ENCODE data around the gene CAVIN2. TPM values are rescaled to one million over a fixed set of nuclear protein-coding genes. Genes with fewer than 3 reads are reported as not detected.

Gene CAVIN2
- total RNA-seq, 3 donors from 2014 or later, result 30.7 to 71.4 (median 31.3) TPM

DNA sequence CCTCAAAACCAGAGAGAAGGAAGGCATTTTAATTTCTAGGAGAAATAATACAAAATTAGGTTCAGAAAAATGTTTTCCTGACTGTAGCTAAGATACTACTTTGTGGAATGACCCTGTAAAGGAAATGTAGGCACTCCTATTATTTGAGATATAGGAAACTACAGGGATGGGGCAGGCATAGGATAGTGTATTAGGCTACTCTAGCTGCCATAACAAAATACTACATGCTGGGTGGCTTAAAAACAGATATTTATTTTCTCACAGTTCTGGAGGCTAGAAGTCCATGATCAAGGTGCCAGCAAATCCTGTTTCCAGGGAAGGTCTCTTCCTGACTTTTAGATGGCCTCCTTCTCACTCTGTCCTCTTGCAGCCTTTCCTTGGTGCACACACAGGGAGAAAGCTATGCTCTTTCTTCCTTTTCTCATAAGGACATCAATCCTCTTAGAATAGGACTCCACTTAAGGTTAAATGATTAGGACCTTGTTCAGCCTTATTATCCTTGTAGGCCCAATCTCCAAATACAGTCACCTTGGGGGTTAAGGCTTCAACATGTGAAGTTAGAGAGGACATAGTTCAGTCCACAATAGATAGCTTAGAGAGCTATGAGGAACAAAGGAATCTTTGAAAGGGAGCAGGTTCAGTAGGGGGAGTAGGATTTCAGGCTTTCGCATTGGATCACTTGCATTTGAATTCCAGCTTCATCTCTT lies 14.0 kb upstream of the CAVIN2 start:
- no peak for DNase-seq (ENCODE audit: low spot score in 2 of 2)
- Histone ChIP-seq H3K36me3 (no peaks in the 10 kb centered on the region), H3K27ac (no peak overlapping the region), H3K9me3 (no peaks in the 10 kb centered on the region), H3K4me3 (no peak overlapping the region), H3K27me3 (no peaks in the 10 kb centered on the region), H3K4me1 (peaks cover 0 to 8% of the 10 kb centered on the region in 2 donors)
- intact Hi-C loops (cut with DNase I; ENCODE audit: low total_unique reads), result no loop called here
- TF ChIP-seq, protein P1, sequence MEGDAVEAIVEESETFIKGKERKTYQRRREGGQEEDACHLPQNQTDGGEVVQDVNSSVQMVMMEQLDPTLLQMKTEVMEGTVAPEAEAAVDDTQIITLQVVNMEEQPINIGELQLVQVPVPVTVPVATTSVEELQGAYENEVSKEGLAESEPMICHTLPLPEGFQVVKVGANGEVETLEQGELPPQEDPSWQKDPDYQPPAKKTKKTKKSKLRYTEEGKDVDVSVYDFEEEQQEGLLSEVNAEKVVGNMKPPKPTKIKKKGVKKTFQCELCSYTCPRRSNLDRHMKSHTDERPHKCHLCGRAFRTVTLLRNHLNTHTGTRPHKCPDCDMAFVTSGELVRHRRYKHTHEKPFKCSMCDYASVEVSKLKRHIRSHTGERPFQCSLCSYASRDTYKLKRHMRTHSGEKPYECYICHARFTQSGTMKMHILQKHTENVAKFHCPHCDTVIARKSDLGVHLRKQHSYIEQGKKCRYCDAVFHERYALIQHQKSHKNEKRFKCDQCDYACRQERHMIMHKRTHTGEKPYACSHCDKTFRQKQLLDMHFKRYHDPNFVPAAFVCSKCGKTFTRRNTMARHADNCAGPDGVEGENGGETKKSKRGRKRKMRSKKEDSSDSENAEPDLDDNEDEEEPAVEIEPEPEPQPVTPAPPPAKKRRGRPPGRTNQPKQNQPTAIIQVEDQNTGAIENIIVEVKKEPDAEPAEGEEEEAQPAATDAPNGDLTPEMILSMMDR (IDR thresholded peaks at IDR 0.05), result no peak

DNA sequence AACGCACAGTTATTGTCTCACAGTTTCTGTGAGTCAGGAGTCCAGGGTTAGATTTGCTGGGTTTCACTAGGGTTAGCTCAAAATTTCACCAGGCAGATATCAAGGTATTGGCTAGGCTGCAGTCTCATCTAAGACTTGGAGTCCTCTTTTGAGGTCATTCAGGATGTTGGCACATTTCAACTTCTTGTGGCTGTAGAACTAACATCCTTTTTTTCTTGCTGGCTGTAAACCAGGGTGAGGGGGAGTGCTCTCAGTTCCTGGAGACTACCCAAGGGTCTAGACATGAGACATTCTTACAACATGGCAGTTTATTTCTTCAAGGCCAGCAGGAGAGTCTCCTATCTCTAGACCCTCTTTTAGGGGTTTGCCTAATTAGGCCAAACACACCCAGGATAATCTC lies 12.8 kb upstream of the CAVIN2 start:
- intact Hi-C loops (cut with DNase I; ENCODE audit: low total_unique reads), result no loop called here
- TF ChIP-seq, protein P1 (IDR thresholded peaks at IDR 0.05), result no peak
- TF ChIP-seq POLR2A (IDR thresholded peaks at IDR 0.05) (no peak), POLR2AphosphoS5 (IDR thresholded peaks at IDR 0.05) (no peak)

DNA sequence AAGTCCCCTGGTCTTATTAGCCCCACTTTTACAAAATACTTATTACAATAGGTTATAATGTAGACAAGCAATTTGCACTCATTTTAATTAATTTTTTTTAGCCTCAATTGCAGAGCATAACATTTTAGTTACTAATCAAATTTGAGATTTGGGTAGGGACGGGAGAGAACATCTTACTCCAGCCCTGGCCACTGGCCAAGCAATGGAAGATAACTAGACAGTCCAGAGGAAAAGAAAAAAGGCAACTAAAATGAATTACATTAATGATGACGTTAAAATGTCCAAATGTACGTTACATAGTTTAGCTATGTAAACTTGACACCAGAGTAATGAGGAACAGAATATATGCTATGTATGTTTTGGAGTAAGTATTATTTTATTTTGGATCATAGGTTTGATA lies 11.0 kb upstream of the CAVIN2 start:
- no peak for TF ChIP-seq POLR2A (IDR thresholded peaks at IDR 0.05)
- no peak for TF ChIP-seq POLR2AphosphoS5 (IDR thresholded peaks at IDR 0.05)
- TF ChIP-seq, protein P1 (IDR thresholded peaks at IDR 0.05), result no peak
- Histone ChIP-seq H3K27ac (no peak overlapping the region), H3K36me3 (no peaks in the 10 kb centered on the region), H3K27me3 (no peaks in the 10 kb centered on the region), H3K4me1 (no peaks in the 10 kb centered on the region), H3K9me3 (no peaks in the 10 kb centered on the region), H3K4me3 (no peak overlapping the region)
- intact Hi-C loops (cut with DNase I; ENCODE audit: low total_unique reads), result no loop called here
- DNase-seq (ENCODE audit: low spot score in 2 of 2), result no peak

More for the DNA sequence above, 12.8 kb upstream of the CAVIN2 start:
- H3K9me3 ChIP-seq, result no peaks in the 10 kb centered on the region
- no peak for DNase-seq (ENCODE audit: low spot score in 2 of 2)
- no peak overlapping the region for H3K27ac ChIP-seq
- H3K4me1 ChIP-seq, result peaks cover 0 to under 1% of the 10 kb centered on the region in 2 donors
- H3K4me3 ChIP-seq, result no peak overlapping the region
- H3K36me3 ChIP-seq, result no peaks in the 10 kb centered on the region
- H3K27me3 ChIP-seq, result no peaks in the 10 kb centered on the region

DNA sequence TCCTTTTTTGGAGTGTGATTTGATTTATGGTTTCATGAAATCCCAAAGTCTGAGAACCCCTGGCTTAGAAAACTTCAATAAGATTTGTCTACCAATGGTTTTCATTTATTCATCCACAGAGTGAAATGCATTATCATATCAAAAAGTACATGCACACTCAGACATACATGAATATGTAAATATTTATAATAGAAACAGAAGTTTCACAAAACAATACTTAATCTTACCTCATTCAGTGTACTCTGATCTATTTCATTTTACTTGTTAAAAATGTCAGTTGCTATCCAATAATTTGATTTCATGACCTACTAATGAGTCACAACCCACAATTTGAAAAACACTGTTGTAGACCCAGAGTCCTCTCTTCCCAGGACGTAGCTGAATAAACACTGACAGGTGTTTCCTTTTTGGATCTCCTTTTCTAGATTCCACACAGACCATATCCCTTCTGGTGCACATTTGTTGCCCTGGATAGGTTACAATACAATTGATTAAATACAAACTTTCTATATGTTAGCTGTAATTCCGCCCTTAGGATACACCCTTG lies 10.4 kb upstream of the CAVIN2 start:
- no peak for DNase-seq (ENCODE audit: low spot score in 2 of 2)
- TF ChIP-seq, protein P1 (IDR thresholded peaks at IDR 0.05), result no peak
- TF ChIP-seq POLR2AphosphoS5 (IDR thresholded peaks at IDR 0.05) (no peak), POLR2A (IDR thresholded peaks at IDR 0.05) (no peak)
- Histone ChIP-seq H3K27ac (no peak overlapping the region), H3K9me3 (no peaks in the 10 kb centered on the region), H3K4me1 (no peaks in the 10 kb centered on the region), H3K36me3 (no peaks in the 10 kb centered on the region), H3K27me3 (no peaks in the 10 kb centered on the region), H3K4me3 (no peak overlapping the region)
- intact Hi-C loops (cut with DNase I; ENCODE audit: low total_unique reads), result no loop called here

DNA sequence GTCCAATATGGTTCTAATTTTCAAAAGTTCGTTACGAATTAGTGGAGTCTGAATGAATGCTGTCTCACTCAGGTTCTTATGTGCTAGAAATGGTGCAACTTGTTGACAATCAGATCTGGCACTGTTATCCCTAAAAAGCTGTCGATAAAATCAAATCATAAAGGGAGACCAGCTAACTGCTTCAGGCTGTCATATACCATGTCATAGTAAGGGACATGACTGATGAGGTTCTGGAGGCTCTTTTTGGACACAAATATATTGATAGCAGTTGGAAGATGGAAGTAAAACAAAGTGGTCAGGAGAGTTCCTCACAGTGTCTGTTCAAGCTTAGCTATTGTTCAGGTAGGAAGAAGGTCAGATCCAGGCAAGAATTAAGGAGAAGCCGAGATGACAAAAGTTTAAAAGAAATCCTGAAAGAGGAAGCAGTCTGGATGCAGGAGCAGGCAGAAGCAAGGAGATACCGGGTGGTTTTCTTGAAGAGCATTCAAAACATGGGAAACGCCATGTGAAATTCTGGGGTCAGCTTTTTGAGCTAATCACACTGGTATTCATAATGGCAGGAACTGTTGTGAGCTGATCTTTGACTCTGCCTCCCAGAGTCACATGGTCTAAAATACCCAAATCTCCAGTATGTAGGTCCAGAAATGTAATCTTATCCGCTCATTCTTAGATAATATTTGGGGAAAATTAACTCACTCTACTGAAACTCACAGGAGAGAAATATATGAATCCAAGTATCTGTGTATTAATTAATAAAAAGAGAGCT lies 9.4 kb upstream of the CAVIN2 start:
- Histone ChIP-seq H3K27me3 (no peaks in the 10 kb centered on the region), H3K27ac (no peak overlapping the region), H3K9me3 (no peaks in the 10 kb centered on the region), H3K4me3 (no peak overlapping the region), H3K36me3 (no peaks in the 10 kb centered on the region), H3K4me1 (no peaks in the 10 kb centered on the region)
- TF ChIP-seq POLR2AphosphoS5 (IDR thresholded peaks at IDR 0.05) (no peak), POLR2A (IDR thresholded peaks at IDR 0.05) (no peak)
- TF ChIP-seq, protein P1 (IDR thresholded peaks at IDR 0.05), result no peak
- intact Hi-C loops (cut with DNase I; ENCODE audit: low total_unique reads), result no loop called here
- no peak for DNase-seq (ENCODE audit: low spot score in 2 of 2)
